ENCODE results near the gene AGAP2.

AGAP2 gene

DNA sequence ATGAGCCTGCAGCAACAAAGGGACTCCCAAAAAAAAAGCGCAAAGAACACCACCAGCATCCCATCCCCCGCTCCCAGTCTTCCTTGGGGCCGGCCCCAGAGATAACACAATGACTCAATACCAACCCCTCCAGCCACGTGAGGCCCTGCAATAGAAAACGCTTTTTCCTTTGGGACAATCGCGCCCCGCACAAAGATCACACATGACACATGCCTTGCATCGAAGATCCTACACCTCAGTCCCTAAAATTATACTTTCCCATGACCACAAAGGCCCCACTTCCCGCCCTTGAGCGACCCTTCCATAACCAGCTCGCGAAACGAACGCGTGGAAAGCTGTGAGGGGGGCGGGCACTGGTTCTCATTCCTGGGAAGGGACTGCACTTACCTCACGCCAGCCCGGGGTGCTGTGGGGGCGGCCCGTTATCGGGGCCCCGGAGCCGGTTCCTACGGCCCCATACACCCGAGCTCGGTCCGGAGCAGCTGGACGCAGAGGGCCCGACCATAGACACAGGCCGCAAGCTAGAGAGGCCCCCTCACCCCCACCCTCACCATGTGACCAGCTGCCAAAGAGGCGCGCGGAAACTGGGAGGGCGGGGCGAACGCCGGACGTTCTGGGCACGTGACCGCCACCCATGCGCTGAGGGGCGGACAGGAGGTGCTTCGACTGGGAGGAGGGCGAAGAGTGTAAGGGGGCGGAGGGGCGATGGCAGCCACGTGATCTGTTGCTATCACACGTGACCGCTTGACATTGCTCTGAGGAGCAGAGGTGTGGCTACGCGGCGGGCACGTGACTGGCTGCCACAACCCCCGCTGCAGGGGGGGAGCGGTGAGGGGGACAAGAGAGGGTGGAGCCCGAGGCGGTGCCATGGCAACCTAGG is 13.5 kb upstream of the AGAP2 start, which contains the start of gene CDK4:
Gene CDK4 (minus strand): TSS at position 523 of the 880 bp plus-strand sequence. CDS start 593 bp downstream, outside the sequence.
- DNase-seq: peak; percentile 99

DNA sequence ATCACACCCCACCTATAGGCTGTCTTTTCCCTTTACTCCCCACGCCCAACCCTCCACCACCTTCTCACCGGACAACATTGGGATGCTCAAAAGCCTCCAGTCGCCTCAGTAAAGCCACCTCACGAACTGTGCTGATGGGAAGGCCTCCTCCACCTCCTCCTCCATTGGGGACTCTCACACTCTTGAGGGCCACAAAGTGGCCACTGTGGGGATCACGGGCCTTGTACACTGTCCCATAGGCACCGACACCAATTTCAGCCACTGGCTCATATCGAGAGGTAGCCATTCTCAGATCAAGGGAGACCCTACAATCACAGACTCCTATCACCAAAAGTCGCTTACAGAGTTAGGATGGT is 12.9 kb upstream of the AGAP2 start:
- DNase-seq: no peak

- DNase-seq: no peak
These were observed 12.3 kb upstream of the AGAP2 start for GRCh38 chr12:57750561-57751431.

DNA sequence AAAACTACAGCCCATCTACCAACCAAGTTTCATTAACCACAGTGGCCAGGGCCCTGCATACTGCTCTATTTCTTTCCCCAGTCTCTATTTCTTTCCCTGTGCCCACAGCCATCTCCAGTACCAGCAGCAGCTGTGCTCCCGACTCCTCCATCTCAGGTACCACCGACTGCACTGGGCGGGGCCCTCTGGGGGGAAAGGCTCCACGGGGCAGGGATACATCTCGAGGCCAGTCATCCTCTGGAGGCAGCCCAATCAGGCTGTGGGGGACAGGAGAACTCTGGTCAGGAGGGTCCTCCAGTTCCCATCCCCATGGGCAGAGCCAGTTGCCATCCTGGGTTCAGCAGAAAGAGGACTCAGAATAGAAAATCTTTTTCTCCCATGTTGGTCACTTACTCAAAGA is 10.5 kb upstream of the AGAP2 start:
- no peak for DNase-seq

- no peak for DNase-seq
These were observed 7.5 kb upstream of the AGAP2 start for GRCh38 chr12:57746025-57746424.

DNA sequence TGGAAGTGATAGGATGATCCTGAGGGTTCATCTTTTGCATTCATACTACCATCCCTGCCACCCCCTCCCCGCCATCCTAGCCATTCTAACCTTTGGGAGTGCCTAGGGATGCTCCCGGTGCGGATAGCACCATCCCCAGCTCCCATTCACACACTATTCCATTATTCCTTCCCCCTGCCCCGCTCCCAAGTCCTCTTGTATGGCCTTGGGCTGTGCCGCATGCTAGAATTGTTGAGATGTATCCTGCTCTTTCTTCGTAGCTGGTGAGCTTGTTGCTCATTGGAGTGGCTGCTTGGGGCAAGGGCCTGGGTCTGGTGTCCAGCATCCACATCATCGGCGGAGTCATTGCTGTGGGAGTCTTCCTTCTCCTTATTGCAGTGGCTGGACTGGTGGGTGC is 6.9 kb upstream of the AGAP2 start:
- DNase-seq: no peak

GRCh38 chr12:57744777-57745484 is 6.4 kb upstream of the AGAP2 start, which contains the start of gene TSPAN31:
TSS of gene TSPAN31 (plus strand) at chr12:57745039. CDS start at chr12:57745155, 116 bp downstream.
- peak; percentile 97 for DNase-seq

- DNase-seq: peak; percentile 89
These were observed 5.7 kb upstream of the AGAP2 start for GRCh38 chr12:57744194-57744776.

GRCh38 chr12:57743769-57744168 is 5.2 kb upstream of the AGAP2 start:
- DNase-seq: no peak

GRCh38 chr12:57741844-57742738 is 3.5 kb upstream of the AGAP2 start:
- DNase-seq: no peak

DNA sequence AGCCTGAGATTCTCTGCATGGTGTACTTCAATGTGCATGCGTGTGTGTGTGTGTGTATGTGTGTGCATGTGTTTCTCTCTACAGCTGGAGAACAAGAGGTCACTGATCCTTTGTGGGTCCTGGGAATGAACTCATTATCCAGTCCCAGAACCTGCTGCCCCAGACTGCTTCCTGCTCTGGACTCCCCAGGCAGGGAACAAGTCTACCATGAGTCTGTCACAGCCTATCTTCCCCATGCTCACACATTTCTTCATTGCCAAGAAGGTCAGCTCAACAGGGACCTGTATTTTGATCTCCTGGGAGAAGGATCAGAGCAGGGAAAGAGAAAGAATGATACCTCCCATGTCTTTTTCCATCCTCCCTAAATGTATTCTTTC is 2.9 kb upstream of the AGAP2 start:
- no peak for DNase-seq

GRCh38 chr12:57740656-57741412 is 2.3 kb upstream of the AGAP2 start:
- DNase-seq: peak; percentile 51

- no peak for DNase-seq
These were observed 1.5 kb upstream of the AGAP2 start for GRCh38 chr12:57739914-57740538.

DNA sequence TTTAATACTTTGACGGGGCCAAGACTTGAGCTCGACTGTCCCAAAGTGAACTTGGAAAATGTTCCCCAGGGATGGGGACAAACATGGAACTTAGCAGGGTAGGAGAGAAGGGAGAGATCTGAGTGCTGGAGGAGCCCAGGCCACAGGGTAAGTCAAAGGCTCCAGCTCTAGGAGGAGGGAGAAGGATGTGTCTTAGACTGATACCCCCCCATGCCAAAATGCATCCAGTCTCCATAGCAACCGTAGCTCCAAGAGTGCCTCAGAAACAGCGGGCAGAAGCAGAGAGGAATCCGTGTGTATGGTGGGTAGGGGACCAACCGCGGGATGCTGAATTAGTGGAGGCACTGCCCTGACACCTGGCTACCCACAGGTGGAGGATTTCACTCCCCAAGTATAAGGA is 845 bp upstream of the AGAP2 start:
- no peak for DNase-seq

DNA sequence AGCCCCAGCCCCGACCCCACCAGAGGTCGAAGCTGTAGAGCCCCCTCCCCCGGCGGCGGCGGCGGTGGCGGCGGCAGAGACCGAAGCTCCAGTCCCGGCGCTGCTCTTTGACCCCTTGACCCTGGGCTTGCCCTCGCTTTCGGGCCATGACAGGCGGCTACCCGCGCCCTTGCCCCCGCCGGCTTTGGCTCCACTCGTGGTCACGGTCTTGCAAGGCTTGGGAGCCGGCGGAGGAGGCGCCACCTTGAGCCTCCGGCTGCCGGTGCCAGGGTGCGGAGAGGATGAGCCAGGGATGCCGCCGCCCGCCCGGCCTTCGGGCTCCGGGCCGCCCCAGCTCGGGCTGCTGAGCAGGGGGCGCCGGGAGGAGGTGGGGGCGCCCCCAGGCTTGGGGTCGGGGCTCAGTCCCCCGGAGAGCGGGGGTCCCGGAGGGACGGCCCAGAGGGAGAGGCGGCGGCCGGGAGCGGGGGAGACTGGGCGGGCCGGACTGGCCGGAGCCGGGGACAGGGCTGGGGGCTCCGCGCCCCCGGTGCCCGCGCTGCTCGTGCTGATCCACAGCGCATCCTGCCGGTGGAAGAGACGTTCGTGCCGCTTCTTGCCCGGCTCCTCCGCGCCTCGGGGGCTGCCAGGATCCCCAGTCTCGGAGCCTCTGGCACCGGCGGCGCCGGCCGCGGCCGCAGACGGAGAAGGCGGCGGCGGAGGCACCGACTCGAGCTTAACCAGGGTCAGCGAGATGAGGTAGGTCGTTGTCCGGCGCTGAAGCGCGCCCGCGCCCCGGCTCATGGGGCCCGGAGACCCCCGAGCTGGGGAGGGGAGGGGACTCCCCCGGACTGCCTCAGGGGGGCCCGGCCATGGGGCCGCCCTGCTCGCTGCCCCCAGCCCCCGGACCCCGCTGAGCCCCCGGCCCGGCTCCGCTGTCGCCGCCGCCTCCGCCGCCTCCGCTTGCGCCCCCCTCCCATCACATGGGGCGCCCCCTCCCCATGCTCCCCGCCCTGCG is 778 bp downstream of the AGAP2 start:
- no peak for DNase-seq

- no peak for DNase-seq
These were observed 1.6 kb downstream of the AGAP2 start for GRCh38 chr12:57736741-57737466.

- no peak for DNase-seq
These were observed 2.4 kb downstream of the AGAP2 start for GRCh38 chr12:57735952-57736740.
